Activated T-cell treated with anti-CD3 and anti-CD28 coated beads, Interleukin-2, amount 50 U/mL, for 1 hour (primary cell): Measurements from ENCODE around the gene CNTNAP4.

Experiments used
- DNase-seq: peaks from one replicate; pipeline ENCODE4 v3.0.0-alpha.2; 2020

CNTNAP4 gene

DNA sequence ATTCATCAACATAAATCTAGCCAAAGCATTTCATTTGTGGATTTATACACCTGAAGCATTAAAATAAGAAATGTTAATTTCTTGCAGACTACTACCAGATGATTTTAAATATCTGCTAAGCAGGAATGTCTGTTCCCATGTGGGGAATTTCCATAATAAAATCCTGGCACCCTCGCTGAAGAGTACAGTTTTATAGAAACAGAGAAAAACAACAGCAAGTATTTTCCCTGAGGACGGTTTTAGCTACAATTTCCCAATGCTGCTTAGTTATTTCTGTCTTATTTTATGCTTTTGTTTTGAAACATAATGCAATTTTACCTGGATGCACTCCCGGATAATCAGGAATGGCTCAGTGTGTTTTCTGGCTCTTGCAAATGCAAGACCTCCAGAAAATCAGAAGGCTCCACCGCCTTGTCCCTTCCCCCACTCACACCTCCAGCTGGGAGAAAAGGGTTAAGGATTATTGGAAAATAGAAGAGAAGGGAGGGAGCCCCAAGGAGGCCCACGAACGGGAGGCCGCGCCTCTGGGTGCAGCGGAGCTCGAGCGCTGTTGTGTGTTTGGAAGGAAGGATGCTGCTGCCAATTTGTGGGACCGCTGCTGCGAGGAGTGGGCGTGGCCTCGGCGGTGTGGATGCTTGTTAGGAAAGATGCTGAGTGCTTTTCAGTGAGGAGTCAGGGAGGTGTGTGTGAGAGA is at the start of gene CNTNAP4:
TSS of gene CNTNAP4 (plus strand) at position 657 of the 694 bp plus-strand sequence. CDS start 262 bp downstream, outside the sequence.
- no peak for DNase-seq

DNA sequence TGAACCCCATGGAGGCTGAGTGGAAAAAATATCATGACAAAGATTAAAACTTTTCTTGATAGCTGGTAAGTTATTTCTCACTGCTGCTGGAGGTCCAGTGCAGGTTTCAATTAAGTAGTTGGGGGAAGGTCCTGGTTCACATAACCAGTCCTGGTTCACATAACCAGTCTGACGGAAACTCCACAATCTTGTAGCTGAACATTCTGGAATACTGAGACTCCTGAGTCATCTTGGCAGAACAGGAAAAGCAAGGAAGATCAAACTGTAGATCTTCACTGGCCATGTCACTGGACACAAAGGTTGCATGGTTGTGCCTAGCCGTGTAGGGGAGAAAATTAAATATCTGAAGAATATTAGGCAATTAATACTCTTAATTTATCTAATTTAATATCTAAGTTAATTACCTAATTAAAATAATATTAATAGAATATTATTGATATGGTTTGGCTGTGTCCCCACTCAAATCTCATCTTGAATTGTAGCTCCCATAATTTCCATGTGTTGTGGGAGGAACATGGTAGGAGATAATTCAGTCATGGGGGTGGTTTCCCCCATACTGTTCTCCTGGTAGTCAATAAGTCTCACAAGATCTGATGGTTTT is 48.6 kb upstream of the CNTNAP4 start:
- no peak for DNase-seq

DNA sequence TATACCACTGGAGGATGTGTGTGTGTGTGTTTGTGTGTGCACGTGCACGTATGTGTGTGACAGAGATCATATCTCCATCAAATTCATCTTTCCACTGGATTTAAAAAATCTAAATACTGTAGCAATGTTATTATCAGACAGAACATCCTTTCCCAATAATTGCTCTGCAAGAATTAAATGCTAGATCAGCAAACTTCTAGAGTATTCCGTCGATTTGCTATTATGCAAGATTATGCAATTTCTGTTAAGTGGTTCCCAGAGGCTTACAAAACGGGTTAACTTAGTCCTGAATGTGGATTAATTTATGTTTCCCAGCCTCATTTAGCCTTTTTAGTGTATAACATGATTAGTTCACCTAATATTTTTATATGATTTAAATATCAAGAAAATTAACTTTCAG is 44.5 kb upstream of the CNTNAP4 start:
- no peak for DNase-seq

GRCh38 chr16:76235025-76235424 is 42.2 kb upstream of the CNTNAP4 start:
- DNase-seq, result no peak

GRCh38 chr16:76235426-76235825 is 41.8 kb upstream of the CNTNAP4 start:
- DNase-seq, result no peak

GRCh38 chr16:76237471-76237870 is 39.7 kb upstream of the CNTNAP4 start:
- DNase-seq, result no peak

- DNase-seq, result no peak
Observed at GRCh38 chr16:76241755-76242154, 35.4 kb upstream of the CNTNAP4 start.

GRCh38 chr16:76243620-76244019 is 33.6 kb upstream of the CNTNAP4 start:
- DNase-seq, result no peak

DNA sequence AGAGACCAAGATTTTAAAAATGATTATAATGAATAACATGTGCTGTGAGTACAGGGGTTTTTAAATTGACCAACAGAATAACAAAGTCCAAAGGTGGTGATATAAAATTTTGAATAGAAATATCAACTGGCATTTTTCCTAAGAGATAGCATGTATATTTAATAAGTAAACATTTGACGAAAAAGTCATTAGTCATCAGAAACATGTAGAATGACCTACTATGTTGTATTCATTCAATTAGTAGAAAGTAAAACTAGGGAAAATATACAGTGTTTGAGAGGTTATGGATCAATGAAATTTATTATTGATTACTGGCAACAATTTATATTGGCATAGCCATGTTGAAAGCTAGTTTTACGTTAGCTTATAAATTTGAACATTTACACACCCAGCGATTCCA is 30.6 kb upstream of the CNTNAP4 start:
- DNase-seq, result no peak

DNA sequence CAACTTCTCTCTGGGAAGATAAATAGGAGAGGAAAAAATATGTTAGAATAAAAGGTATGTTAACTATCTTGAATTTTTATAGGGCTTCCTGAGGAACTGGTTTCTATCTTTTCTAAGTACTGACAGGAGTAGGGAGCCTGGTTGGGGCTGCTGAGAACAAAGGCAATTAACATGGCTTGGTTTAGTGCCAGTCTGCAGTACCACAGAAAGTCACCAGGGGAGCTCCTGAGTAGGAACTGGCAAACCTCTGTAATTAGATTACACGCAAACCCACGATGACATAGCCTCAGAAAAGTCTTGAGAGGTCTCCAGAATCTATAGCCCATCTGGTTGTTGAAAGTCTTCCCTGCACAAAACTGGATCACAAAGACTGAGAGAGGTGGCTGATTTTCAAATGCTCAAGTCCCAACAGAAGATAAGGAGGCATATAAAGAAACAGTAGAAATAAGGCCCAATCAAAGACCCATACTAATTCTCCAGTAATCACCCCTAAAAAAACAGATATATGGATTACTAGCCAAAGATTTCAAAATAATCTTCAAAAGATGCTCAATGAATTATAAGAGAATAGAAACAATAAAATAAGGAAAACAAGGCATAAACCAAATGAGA is 11.7 kb upstream of the CNTNAP4 start:
- DNase-seq, result no peak

DNA sequence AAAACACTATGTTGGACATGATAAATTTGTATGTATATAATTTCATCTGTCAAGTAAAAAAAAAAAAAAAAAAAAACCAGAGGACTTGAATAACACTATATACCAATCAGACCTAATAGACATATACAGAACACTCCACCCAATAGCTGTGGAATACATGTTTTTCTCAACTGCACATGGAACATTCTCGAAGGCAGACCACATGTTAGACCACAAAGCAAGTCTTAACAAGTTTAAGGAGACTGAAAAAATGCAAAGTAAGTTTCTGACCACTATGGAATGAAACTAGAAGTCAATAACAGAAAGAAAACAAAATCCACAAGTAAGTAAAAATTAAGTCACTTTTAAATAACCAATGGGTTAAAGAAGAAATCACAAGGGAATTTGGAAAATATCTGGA is 8.4 kb upstream of the CNTNAP4 start:
- no peak for DNase-seq

DNA sequence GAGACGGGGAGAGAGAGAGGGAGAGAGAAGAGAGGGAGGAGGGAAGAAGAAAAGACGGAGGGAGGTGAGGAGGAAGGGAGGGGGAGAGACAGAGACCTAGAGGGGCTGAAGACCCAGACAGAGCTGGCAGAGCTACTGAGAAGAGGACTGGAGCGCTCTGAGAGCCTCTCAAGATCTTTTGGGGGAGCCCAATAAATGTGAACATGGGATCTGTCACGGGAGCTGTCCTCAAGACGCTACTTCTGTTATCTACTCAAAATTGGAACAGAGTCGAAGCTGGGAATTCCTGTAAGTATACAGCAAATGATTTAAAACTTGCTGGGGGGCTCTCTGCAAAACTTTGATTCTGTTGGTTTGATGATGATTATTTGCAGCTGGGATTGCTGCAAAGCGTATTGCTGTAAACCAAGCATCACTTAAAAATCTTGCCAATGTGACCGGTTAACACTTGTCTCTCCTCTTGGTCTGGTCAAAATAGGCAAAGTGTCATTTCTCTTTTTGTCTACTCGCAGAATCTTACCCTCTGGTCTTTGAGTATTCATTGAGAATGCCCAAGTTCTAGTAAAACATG is 344 bp downstream of the CNTNAP4 start:
- no peak for DNase-seq

DNA sequence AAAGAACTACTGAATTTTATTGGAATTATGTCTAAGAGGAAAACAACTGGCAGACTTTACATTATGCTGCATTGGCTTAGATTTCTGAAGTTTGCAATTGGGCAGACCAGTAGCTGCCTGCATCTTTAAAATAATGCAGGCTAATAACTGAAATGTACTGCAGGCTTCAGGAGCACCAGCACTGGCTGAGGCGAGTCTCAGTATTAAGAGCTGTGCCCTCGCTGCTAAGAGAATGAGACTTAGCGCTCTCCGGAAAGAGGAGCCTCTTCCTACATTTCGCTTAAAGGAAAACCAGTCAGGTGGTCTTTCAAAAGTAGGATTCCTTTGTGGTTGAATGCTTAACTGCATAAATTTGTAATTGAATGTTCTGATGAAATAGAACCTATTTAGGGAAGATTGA is 885 bp downstream of the CNTNAP4 start:
- DNase-seq, result no peak

GRCh38 chr16:76278980-76279379 is 1.8 kb downstream of the CNTNAP4 start:
- DNase-seq, result no peak

- no peak for DNase-seq
Observed at GRCh38 chr16:76280421-76281215, 3.4 kb downstream of the CNTNAP4 start.

DNA sequence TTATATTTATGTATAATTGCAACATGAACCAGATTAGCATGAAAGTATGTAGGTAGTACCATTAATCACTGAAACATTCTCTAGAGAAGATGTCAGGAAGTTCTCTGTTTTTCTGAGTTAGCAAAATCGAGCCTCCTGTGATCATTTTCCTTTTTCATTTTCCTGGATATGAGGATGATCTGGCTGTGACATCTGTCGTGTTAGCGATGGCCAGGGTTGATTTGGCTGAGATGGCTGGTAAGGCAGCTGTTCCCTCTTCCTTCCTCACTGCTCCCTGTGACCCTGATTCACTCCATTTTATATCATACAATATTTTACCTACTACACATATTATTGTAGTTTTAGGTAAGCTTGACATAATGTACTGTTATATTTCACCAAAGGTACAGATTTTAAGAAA is 10.3 kb downstream of the CNTNAP4 start:
- no peak for DNase-seq

GRCh38 chr16:76292218-76292617 is 15.0 kb downstream of the CNTNAP4 start:
- DNase-seq, result no peak

GRCh38 chr16:76293980-76294379 is 16.8 kb downstream of the CNTNAP4 start:
- DNase-seq, result no peak

DNA sequence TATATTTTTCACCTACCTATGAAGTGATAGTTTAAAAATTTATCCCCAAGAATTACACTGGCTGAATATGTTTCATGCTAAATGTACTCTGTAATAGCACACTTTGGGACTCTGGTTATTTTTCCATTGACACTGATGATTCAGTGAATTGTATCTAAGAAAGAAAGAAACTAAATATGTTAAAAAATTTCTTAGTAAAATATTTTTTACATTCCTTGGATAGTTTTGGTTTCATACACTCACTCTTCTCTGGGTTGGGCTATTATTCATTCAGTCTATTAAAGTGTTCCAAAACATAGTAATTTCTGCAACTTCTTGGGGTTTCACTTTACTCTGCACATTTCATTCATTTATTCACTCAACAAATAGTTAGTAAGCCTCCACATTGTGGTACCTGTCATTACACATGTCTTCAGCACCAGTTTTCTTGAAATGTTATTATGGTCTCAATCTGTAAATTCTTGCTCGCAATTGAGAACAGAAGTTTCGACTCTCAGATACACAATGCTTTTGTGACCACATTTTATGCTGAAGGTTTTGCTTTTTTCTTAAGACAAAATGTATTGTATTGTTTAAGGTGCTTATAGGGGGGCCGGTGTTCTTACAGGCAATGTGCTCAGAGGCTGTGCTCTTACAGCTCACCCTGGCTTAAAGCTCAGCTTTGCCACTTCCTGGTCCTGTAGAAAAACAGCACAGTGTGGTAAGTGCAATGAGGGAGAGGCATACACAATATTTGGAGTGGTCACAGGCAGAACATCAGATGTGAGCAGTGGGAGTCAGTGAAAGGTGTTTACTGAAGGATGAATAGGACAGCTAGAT is 17.4 kb downstream of the CNTNAP4 start:
- DNase-seq, result no peak

- no peak for DNase-seq
Observed at GRCh38 chr16:76297941-76298340, 20.7 kb downstream of the CNTNAP4 start.

- DNase-seq, result no peak
Observed at GRCh38 chr16:76303637-76304314, 26.6 kb downstream of the CNTNAP4 start.
